ENCODE data around the gene PRR12. TPM values are rescaled to one million over a fixed set of nuclear protein-coding genes. Genes with fewer than 3 reads are reported as not detected.
"Not testable (repeated sequence)": the region's sequence is repeated elsewhere in the genome, so short reads cannot be mapped to it uniquely, and the experiment has no call there.

PRR12 gene
- total and polyA plus RNA-seq, 4 donors, result 0.86 to 3.5 (median 2.8) TPM

GRCh38 chr19:49616945-49617344 is 26.0 kb downstream of the PRR12 start:
- Histone ChIP-seq H3K4me3 (ENCODE audit: low read depth in 1 of 3, low read length in 3 of 3) (no peak overlapping the region), H3K27me3 (ENCODE audit: control insufficient read depth in 4 of 4, insufficient read depth in 4 of 4, low read length in 3 of 4) (no peaks in the 10 kb centered on the region), H3K4me1 (ENCODE audit: control insufficient read depth in 4 of 4, insufficient read depth in 4 of 4, low read length in 3 of 4) (no peaks in the 10 kb centered on the region), H3K36me3 (ENCODE audit: control insufficient read depth in 4 of 4, insufficient read depth in 3 of 4, low read depth in 1 of 4, low read length in 3 of 4) (peaks cover 7 to 42% (median 14%) of the 10 kb centered on the region in 4 donors), H3K9ac (ENCODE audit: low read depth in 1 of 2, low read length in 2 of 2) (no peak overlapping the region), H3K27ac (ENCODE audit: low read depth in 1 of 2, low read length in 2 of 2) (no peak overlapping the region), H3K9me3 (ENCODE audit: control insufficient read depth in 4 of 4, low read length in 3 of 4) (no peaks in the 10 kb centered on the region)
- 94% methylated on average over 7 of the region's 7 CpGs for WGBS
- DNase-seq (ENCODE audit: low spot score), result no peak
- TF ChIP-seq REST (IDR thresholded peaks at IDR 0.05) (no peak), HNF4A (conservative IDR thresholded peaks at IDR 0.05) (no peak), TAF1 (conservative IDR thresholded peaks at IDR 0.05) (no peak), RAD21 (IDR thresholded peaks at IDR 0.05) (no peak), JUND (IDR thresholded peaks at IDR 0.05) (no peak), RXRA (IDR thresholded peaks at IDR 0.05) (no peak), ZBTB33 (IDR thresholded peaks at IDR 0.05) (no peak), GABPA (IDR thresholded peaks at IDR 0.05 in 1 of 2, conservative IDR thresholded peaks at IDR 0.05 in 1 of 2) (no peak), FOXA2 (IDR thresholded peaks at IDR 0.05) (no peak), SP1 (IDR thresholded peaks at IDR 0.05) (no peak), YY1 (IDR thresholded peaks at IDR 0.05) (no peak), NR2F2 (IDR thresholded peaks at IDR 0.05) (no peak), MAX (IDR thresholded peaks at IDR 0.05) (no peak), CTCF (IDR thresholded peaks at IDR 0.05; ENCODE audit: low read depth, low read length, missing input control) (no peak), HNF4G (IDR thresholded peaks at IDR 0.05) (no peak), FOXA1 (IDR thresholded peaks at IDR 0.05) (no peak), EGR1 (IDR thresholded peaks at IDR 0.05; ENCODE audit: low read depth in 2 of 2) (no peak), ATF3 (IDR thresholded peaks at IDR 0.05) (no peak)

- peaks cover 8 to 43% (median 14%) of the 10 kb centered on the region in 4 donors for H3K36me3 ChIP-seq (ENCODE audit: control insufficient read depth in 4 of 4, insufficient read depth in 3 of 4, low read depth in 1 of 4, low read length in 3 of 4)
- not testable (repeated sequence) for H3K4me3 ChIP-seq (ENCODE audit: low read depth in 1 of 3, low read length in 3 of 3); H3K27me3 ChIP-seq (ENCODE audit: control insufficient read depth in 4 of 4, insufficient read depth in 4 of 4, low read length in 3 of 4); H3K27ac ChIP-seq (ENCODE audit: low read depth in 1 of 2, low read length in 2 of 2); DNase-seq (ENCODE audit: low spot score); H3K4me1 ChIP-seq (ENCODE audit: control insufficient read depth in 4 of 4, insufficient read depth in 4 of 4, low read length in 3 of 4); H3K9ac ChIP-seq (ENCODE audit: low read depth in 1 of 2, low read length in 2 of 2); H3K9me3 ChIP-seq (ENCODE audit: control insufficient read depth in 4 of 4, low read length in 3 of 4)
- 93% methylated on average over 13 of the region's 13 CpGs for WGBS
Observed at GRCh38 chr19:49617860-49618259, 26.9 kb downstream of the PRR12 start.

All from liver (tissue), 9 donors.